ENCODE measurements around the gene MDGA2. TPM values are rescaled to one million over a fixed set of nuclear protein-coding genes. Genes with fewer than 3 reads are reported as not detected.

MDGA2 gene
- total and polyA plus RNA-seq, 2 of the 8 experiments (the other 6 are each of a cell fraction or from before 2014, with no cell fraction given): 0.11 to 0.69 TPM

DNA sequence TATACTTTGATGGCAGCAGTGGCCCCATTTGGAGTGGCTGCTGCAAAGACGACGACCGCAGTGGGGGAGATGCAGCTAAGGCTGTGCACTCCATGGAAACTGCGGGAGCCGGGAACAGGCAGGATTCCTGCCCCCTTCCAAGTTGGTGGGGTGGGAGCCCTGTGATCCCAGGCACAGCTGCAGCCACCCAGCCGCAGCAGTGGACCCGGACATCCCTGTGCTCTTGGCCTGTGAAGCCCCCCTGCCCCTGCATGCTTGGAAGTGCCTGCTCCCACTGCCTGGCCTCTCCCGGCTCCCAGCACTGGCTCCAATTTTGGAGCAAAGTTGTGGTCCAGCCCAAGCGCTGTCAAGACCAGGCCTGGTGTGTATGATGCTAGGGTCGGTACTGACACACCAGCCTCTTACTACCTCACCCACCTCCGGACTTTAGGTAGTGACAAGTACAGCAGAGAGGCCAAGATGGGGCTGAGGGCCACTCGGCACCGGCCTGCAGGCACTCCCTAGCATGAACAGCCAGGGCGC, 521.1 kb downstream of the MDGA2 start:
- DNase-seq (ENCODE audit: low read depth in 1 of 2, low spot score in 2 of 2) (no peak), FAIRE-seq (no peak)
- Histone ChIP-seq H2BK120ac (replicated peaks; ENCODE audit: low read depth, low read length) (no peak overlapping the region), H3K4me3 (ENCODE audit: extremely low read depth in 1 of 4, insufficient read depth in 2 of 4, low read depth in 3 of 4, low read length in 4 of 4) (no peak overlapping the region), H3K4ac (replicated peaks; ENCODE audit: insufficient read length, low read depth, low read length) (no peak overlapping the region), H4K20me1 (replicated peaks in 1 of 2; ENCODE audit: control insufficient read depth in 1 of 2, insufficient read depth in 2 of 2, low read length in 2 of 2) (no peaks in the 10 kb centered on the region), H3K18ac (ENCODE audit: extremely low read depth, low read length) (no peak overlapping the region), H3K79me2 (ENCODE audit: control insufficient read depth in 1 of 2, insufficient read depth in 2 of 2, low read length in 2 of 2) (no peaks in the 10 kb centered on the region), H3K27ac (ENCODE audit: low read depth, low read length) (no peak overlapping the region), H3K56ac (replicated peaks; ENCODE audit: insufficient read length, low read depth, low read length) (no peak overlapping the region), H3K14ac (ENCODE audit: insufficient read length) (no peak overlapping the region), H3K23me2 (ENCODE audit: low read depth, low read length) (no peaks in the 10 kb centered on the region), H4K5ac (ENCODE audit: insufficient read length, low read depth, low read length) (no peak overlapping the region), H3K27me3 (replicated peaks in 1 of 4; ENCODE audit: control insufficient read depth in 3 of 4, extremely low read depth in 1 of 4, insufficient read depth in 3 of 4, low read length in 3 of 4) (no peaks in the 10 kb centered on the region), H3K36me3 (ENCODE audit: control insufficient read depth in 2 of 4, insufficient read depth in 4 of 4, low read length in 3 of 4) (no peaks in the 10 kb centered on the region), H2AFZ (ENCODE audit: low read length) (no peak overlapping the region), H3K79me1 (ENCODE audit: low read depth, low read length) (no peaks in the 10 kb centered on the region), H2BK5ac (ENCODE audit: low read depth, low read length) (no peak overlapping the region), H2BK12ac (ENCODE audit: low read depth, low read length) (no peak overlapping the region), H2BK20ac (ENCODE audit: low read length) (no peak overlapping the region), H2BK15ac (ENCODE audit: low read length) (no peak overlapping the region), H4K91ac (replicated peaks; ENCODE audit: insufficient read length, low read length) (no peak overlapping the region), H2AK5ac (ENCODE audit: low read depth, low read length) (no peak overlapping the region), H3K4me1 (replicated peaks in 1 of 4; ENCODE audit: control insufficient read depth in 3 of 4, insufficient read depth in 4 of 4, low read length in 3 of 4) (no peaks in the 10 kb centered on the region), H4K8ac (ENCODE audit: extremely low read depth, insufficient read depth, low read length) (no peak overlapping the region), H3K9me3 (ENCODE audit: insufficient read depth in 2 of 2, low read depth in 1 of 2, low read length in 1 of 2) (no peaks in the 10 kb centered on the region), H3K9ac (replicated peaks in 1 of 4; ENCODE audit: extremely low read depth in 1 of 4, low read depth in 3 of 4, low read length in 3 of 4) (no peak overlapping the region), H3K23ac (ENCODE audit: insufficient read length) (no peak overlapping the region), H3K4me2 (ENCODE audit: insufficient read depth in 1 of 2, low read depth in 2 of 2, low read length in 2 of 2) (no peak overlapping the region)
- 94% methylated on average over 13 of the region's 14 CpGs; no CpG with 5 or more reads in 1 of the 2 experiments for WGBS, 2 experiments (ENCODE audit: extremely low coverage in 1 of 2, insufficient coverage in 1 of 2, insufficient read length in 1 of 2, insufficient replicate concordance in 2 of 2, low coverage in 1 of 2, low lambda C conversion rate in 2 of 2, missing lambda C conversion rate in 1 of 2)
- ChIA-PET POLR2A (ENCODE audit: partially characterized antibody) (no interaction called here), CTCF (ENCODE audit: partially characterized antibody) (interaction anchor here (0.7 kb wide), 1 partner anchor 211 kb away, joined by 3 read pairs; no protein-coding TSS in a partner anchor)
- TF ChIP-seq KDM5A (IDR thresholded peaks at IDR 0.05; ENCODE audit: low read length) (no peak), SUZ12 (IDR thresholded peaks at IDR 0.05; ENCODE audit: low read length) (no peak), POLR2A (IDR thresholded peaks at IDR 0.05; ENCODE audit: control extremely low read depth in 1 of 2, low read depth in 2 of 2, low read length in 2 of 2) (no peak), CTBP2 (IDR thresholded peaks at IDR 0.05; ENCODE audit: borderline replicate concordance, insufficient read depth, insufficient read length, low read length) (no peak)

All from H1 (cell line).